HG03097 (cell line): ENCODE results near the gene UPK3A.
"Not testable (repeated sequence)": the region's sequence is repeated elsewhere in the genome, so short reads cannot be mapped to it uniquely, and the experiment has no call there.

Experiments used
- ATAC-seq: cut with Tn5 transposase; IDR thresholded peaks from one replicate; pipeline ENCODE4 v1.9.1; 2021; ENCODE audit not compliant: unreplicated experiment, low FRiP score

UPK3A gene

GRCh38 chr22:45324311-45324711 is 39.6 kb downstream of the UPK3A start:
- no peak for ATAC-seq

DNA sequence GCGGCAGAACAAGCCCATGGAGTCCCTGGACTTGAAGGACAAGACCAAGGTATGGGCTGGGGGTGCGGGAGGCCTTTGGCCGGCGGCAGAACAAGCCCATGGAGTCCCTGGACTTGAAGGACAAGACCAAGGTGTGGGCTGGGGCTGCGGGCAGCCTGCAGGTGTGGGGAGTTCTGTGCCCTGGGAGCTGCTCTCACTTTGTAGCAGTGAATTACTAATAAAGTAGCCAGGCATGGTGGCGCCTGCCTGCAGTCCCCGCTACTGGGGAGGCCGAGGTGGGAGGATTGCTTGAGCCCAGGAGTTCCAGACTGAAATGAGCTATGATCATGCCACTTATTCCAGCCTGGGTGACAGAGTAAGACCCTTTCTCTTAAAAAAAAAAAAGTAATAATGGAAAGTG is 43.5 kb downstream of the UPK3A start:
- not testable (repeated sequence) for ATAC-seq

DNA sequence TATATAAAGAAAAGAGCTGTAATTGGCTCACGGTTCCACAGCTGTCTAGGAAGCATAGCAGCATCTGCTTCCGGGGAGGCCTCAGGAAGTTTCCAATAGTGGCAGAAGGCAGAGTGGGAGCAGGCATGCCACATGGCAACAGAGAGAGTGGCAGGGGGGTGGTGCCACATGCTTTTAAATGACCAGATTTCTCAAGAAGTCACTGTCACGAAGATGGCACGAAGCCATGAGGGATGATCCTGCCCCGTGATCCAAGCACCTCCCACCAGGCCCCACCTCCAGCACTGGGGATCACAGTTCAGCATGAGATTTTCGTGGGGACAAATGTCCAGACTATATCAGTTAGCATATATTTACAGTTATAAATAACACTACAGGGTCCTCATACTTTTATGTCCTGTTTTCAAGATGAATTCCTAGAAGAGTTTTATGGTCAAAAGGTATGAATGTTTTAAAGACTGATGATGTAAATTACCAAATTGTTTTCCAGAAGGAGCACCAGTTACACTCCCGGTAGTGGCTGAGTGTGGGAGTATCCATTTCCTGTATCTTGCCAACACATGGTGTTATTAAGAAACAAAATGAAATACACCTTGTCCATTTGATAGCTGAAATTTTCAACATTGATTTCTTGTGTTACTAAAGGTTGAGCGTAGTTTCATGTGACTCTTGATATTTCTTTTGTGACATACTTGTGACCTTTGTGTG is 44.2 kb downstream of the UPK3A start:
- ATAC-seq, result no peak

- no peak for ATAC-seq
Observed at GRCh38 chr22:45329530-45329936, 44.8 kb downstream of the UPK3A start.

- ATAC-seq, result no peak
Observed at GRCh38 chr22:45330548-45330947, 45.8 kb downstream of the UPK3A start.

- no peak for ATAC-seq
Observed at GRCh38 chr22:45331486-45331885, 46.7 kb downstream of the UPK3A start.

DNA sequence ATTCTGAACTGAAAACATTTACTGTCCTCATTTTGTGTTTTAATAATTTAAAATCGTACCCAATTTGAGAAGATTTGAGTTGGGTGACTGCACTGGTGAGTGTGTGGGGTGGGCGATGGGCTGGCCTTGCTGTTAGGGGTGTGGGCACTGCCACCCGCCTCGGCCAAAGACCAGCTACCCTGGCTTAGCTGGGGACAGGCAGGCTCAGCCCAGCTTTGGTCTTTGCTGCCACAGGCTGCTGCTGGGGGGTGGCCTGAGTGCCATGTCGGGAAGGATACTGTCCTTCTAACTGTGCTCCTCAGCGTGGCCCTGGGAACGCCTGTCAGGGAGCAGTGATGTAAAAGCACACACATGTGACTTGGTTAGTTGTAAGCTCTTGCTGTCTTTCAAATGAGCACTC is 47.3 kb downstream of the UPK3A start:
- no peak for ATAC-seq

DNA sequence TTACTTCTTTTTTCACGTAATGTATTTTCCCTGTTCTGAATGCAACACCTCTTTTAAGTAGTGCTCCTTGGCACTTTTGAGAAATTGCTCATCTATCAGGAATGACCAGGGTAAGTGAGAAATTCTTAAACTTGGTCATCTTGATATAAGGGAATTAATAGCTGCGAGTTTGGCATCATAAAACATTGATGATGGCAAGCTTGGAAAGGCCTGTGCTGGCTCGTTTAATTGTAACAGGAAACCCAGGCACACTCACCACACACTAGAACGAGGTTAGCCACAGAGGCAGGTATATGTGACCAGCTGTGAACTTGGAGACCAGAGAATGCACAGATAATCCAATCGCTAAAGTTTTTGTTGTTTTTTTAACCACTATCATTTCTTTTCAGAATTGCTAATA is 49.3 kb downstream of the UPK3A start:
- ATAC-seq, result no peak

DNA sequence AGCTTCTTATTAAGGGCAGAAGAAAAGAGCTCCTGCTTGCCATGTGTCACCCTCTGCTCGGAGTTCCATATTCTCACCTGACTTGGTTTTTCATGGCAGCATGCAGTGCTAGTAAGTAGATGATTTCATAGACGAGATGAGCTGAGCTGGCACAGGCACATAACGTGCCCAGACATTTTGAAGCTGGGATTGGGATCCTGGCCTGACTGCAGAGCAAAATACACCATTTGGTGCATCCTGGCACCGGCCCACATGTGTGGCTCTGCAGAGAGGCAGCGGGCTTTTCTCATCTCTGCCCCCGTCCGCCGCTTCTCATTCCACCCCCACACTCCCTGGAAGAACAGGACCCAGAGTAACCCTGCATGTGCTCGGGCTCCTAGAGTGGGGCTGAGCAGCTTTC is 49.8 kb downstream of the UPK3A start:
- no peak for ATAC-seq

DNA sequence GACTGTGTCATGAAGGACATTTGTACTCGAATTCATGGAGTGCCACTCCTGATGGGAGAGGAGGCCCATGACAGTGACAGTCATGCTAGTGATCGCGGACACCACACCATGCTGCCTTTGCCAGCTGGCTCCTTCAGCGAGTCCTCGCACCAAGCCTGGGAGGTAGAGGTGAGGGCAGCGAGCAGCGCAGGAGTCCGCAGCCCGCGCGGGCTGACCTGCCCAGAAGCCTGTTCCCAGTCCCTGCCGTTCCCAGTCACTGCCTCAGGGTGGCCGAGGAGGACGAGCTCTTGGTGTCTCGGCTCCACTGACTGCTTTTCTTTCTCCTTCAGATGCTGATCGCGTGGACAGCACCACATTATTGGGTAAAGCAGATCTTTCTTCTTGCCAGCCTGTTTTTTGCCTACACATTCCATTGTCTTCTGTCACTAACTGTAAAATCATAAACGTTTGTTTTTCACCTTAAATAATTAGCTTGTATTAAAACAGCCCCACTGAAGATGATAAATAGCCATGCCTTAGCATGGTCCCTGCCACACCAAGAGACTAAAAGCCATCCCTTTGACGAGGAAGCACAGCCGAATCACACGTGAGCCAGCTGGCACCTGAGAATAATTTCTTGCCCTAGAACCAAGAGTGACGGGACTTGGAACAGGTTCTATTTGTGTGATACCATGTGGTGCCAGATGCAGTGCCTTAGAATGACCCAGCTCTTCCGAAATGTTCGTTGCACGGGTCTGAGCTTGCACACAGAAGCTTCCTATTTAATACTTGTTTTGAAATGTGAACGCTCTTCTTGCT is 50.5 kb downstream of the UPK3A start:
- ATAC-seq, result no peak

GRCh38 chr22:45335854-45336522 is 51.2 kb downstream of the UPK3A start:
- no peak for ATAC-seq

DNA sequence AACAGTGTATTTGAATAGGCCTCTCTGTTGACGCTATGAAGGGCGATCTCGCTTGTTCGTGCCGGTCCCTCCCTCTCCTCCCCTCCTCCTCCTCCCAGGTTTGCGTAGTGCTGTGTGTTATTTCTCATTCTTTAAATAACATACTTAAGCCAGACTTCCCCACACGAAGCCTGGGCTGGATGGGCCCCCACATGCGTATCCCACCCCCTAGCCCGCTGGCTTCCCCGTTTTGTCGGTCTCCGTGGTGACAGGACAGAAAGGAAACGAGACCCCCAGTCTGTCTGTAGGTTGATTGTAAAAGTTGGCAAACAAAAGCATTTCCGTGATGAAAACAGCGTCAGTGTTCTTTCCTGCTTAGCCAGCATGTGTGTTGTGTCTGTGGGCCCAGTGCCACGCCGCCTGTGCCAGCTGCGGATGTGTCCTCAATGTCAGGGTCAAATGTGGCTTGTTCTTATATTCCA is 52.3 kb downstream of the UPK3A start:
- ATAC-seq, result no peak

- ATAC-seq, result no peak
Observed at GRCh38 chr22:45337536-45337935, 52.8 kb downstream of the UPK3A start.

DNA sequence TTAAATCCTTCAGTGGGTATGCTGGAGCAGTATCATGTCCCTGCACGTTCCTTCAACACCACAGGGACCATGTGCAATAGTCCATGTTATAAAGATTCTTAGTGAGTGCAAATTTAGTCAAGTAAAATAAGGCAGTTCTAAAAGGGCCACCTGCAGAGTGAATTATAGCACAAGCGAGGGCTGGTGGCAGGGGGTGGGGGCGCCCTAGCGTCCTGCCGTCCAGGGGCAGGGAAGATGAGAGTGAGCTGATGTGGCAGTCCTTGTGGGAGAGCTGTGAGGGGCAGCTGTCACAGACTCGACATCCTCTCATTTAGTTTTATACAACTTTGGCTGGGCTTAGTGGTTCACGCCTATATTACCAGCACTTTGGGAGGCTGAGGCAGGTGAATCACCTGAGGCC is 54.0 kb downstream of the UPK3A start:
- ATAC-seq, result no peak

- ATAC-seq, result no peak
Observed at GRCh38 chr22:45340323-45340722, 55.6 kb downstream of the UPK3A start.

DNA sequence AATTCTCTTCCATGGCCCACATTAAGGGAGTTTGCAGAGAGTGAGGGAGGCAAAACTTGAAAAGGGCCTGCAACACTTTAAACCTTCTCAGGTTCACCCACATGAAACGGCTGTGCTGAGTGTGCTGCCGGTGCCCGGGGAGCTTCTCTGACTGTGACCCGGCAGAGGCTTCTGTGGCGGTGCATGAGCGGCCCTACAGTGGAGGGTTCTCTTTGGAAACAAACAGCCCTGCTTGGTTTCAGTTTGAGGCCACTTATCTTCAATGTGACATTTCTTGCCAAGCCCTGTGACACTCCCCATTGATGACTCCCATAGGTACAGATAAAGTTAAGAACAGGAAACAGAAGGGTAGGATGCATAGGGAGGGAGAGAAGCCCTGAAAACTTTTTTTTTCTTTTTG is 56.7 kb downstream of the UPK3A start:
- no peak for ATAC-seq

DNA sequence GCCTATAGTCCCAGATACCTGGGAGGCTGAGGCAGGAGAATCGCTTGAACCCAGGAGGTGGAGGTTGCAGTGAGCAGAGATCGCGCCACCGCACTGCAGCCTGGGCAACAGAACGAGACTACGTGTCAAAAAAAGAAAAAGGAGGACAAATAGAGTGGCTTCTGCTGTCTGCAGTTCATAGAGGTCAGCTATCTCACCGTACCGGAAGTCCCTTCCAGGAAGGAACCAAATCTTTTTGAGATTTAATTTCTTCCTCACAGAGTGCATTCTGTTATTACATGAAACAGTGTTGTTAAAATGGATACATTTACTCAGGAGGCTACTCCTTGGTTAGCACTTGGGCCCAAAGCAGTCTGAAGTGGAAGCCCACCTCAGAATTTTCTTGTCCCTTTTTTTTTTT is 58.4 kb downstream of the UPK3A start:
- no peak for ATAC-seq

DNA sequence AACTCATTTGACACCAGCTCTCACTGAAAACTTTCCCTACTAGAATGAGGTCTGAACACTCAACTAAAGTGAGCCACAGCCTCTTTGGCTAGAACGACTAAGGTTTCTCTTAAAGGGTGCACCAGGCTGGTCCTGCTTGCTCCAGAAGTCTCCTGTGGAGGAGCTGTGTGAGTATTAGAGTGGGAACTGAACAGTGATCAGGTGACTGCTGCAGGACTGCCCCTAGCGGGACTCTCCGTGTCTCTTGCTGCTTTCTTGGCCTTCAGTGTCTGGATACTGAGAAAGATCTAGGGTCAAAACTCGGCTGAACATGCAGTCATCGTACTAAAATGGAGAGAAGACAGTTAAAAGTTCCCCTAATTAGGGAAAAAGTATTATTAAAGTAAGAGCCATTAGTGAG is 59.6 kb downstream of the UPK3A start:
- no peak for ATAC-seq
